ENCODE measurements around the gene CCT6A.
A peak's percentile ranks its signal among the peaks of the same experiment; 100 is the strongest.
"Not testable (repeated sequence)": the region's sequence is repeated elsewhere in the genome, so short reads cannot be mapped to it uniquely, and the experiment has no call there.

Gene CCT6A

GRCh38 chr7:56053379-56053778 is 1.8 kb downstream of the CCT6A start:
- no peaks in the 10 kb centered on the region for H3K27me3 ChIP-seq (ENCODE audit: control insufficient read depth, insufficient read depth, low read length)
- H3K36me3 ChIP-seq (ENCODE audit: control insufficient read depth, insufficient read depth, low read length), result peaks cover 57% of the 10 kb centered on the region
- peaks cover 10% of the 10 kb centered on the region; the same call in 1 of the 2 replicates for H3K4me1 ChIP-seq (ENCODE audit: control insufficient read depth, insufficient read depth, low read length)
- peak overlapping the region; percentile 40 for H3K27ac ChIP-seq (ENCODE audit: low read depth, low read length)
- peak overlapping the region; percentile 90 for H3K4me3 ChIP-seq (ENCODE audit: low read depth, low read length)
- no peaks in the 10 kb centered on the region for H3K9me3 ChIP-seq (ENCODE audit: control insufficient read depth, insufficient read depth, low read length)
- peak overlapping the region; percentile 99 for H3K9ac ChIP-seq (ENCODE audit: low read depth, low read length)

- H3K27ac ChIP-seq (ENCODE audit: low read depth, low read length), result no peak overlapping the region
- peaks cover 10% of the 10 kb centered on the region; the same call in 1 of the 2 replicates for H3K4me1 ChIP-seq (ENCODE audit: control insufficient read depth, insufficient read depth, low read length)
- H3K4me3 ChIP-seq (ENCODE audit: low read depth, low read length), result 0 out of 2 replicates have a peak overlapping the region, but pooled peaks have one; percentile 9
- H3K27me3 ChIP-seq (ENCODE audit: control insufficient read depth, insufficient read depth, low read length), result no peaks in the 10 kb centered on the region
- no peak overlapping the region for H3K9ac ChIP-seq (ENCODE audit: low read depth, low read length)
- H3K9me3 ChIP-seq (ENCODE audit: control insufficient read depth, insufficient read depth, low read length), result no peaks in the 10 kb centered on the region
- peaks cover 63% of the 10 kb centered on the region for H3K36me3 ChIP-seq (ENCODE audit: control insufficient read depth, insufficient read depth, low read length)
Measured at GRCh38 chr7:56053993-56054392, 2.4 kb downstream of the CCT6A start.

- H3K36me3 ChIP-seq (ENCODE audit: control insufficient read depth, insufficient read depth, low read length), result peaks cover 65% of the 10 kb centered on the region
Measured at GRCh38 chr7:56062382-56062781, 10.8 kb downstream of the CCT6A start.

GRCh38 chr7:56063500-56063881 is 11.9 kb downstream of the CCT6A start:
- H3K27ac ChIP-seq (ENCODE audit: low read depth, low read length), result peak overlapping the region; percentile 93
- H3K9ac ChIP-seq (ENCODE audit: low read depth, low read length), result 0 out of 2 replicates have a peak overlapping the region, but pooled peaks have one; percentile 4
- peaks cover 6% of the 10 kb centered on the region for H3K4me1 ChIP-seq (ENCODE audit: control insufficient read depth, insufficient read depth, low read length)
- H3K9me3 ChIP-seq (ENCODE audit: control insufficient read depth, insufficient read depth, low read length), result no peaks in the 10 kb centered on the region
- H3K27me3 ChIP-seq (ENCODE audit: control insufficient read depth, insufficient read depth, low read length), result no peaks in the 10 kb centered on the region
- peak overlapping the region; percentile 67 for H3K4me3 ChIP-seq (ENCODE audit: low read depth, low read length)
- peaks cover 57% of the 10 kb centered on the region for H3K36me3 ChIP-seq (ENCODE audit: control insufficient read depth, insufficient read depth, low read length)

More at GRCh38 chr7:56062382-56062781, 10.8 kb downstream of the CCT6A start:
- peaks cover 6% of the 10 kb centered on the region for H3K4me1 ChIP-seq (ENCODE audit: control insufficient read depth, insufficient read depth, low read length)
- H3K27ac ChIP-seq (ENCODE audit: low read depth, low read length), result peak overlapping the region; percentile 93
- no peak overlapping the region for H3K4me3 ChIP-seq (ENCODE audit: low read depth, low read length)
- no peak overlapping the region for H3K9ac ChIP-seq (ENCODE audit: low read depth, low read length)
- H3K9me3 ChIP-seq (ENCODE audit: control insufficient read depth, insufficient read depth, low read length), result no peaks in the 10 kb centered on the region
- H3K27me3 ChIP-seq (ENCODE audit: control insufficient read depth, insufficient read depth, low read length), result no peaks in the 10 kb centered on the region

- peaks cover 6% of the 10 kb centered on the region for H3K4me1 ChIP-seq (ENCODE audit: control insufficient read depth, insufficient read depth, low read length)
- H3K27me3 ChIP-seq (ENCODE audit: control insufficient read depth, insufficient read depth, low read length), result no peaks in the 10 kb centered on the region
- H3K9ac ChIP-seq (ENCODE audit: low read depth, low read length), result peak within 1 kb of the TSS; percentile 79
- H3K36me3 ChIP-seq (ENCODE audit: control insufficient read depth, insufficient read depth, low read length), result peaks cover 57% of the 10 kb centered on the region
- no peaks in the 10 kb centered on the region for H3K9me3 ChIP-seq (ENCODE audit: control insufficient read depth, insufficient read depth, low read length)
- peak within 1 kb of the TSS; percentile 93 for H3K27ac ChIP-seq (ENCODE audit: low read depth, low read length)
- H3K4me3 ChIP-seq (ENCODE audit: low read depth, low read length), result peak within 1 kb of the TSS; percentile 67
Measured at GRCh38 chr7:56063882-56064625, 12.5 kb downstream of the CCT6A start, which contains the start of gene SUMF2. Gene SUMF2, plus strand, starts transcription at chr7:56064286. Its CDS starts 26 bp downstream, at chr7:56064312.

- peaks cover 55% of the 10 kb centered on the region for H3K36me3 ChIP-seq (ENCODE audit: control insufficient read depth, insufficient read depth, low read length)
- H3K4me3 ChIP-seq (ENCODE audit: low read depth, low read length), result not testable (repeated sequence)
Measured at GRCh38 chr7:56066376-56066775, 14.8 kb downstream of the CCT6A start.

GRCh38 chr7:56074371-56074791 is 22.8 kb downstream of the CCT6A start:
- Histone ChIP-seq H3K27ac (ENCODE audit: low read depth, low read length) (peak overlapping the region; percentile 52), H3K27me3 (ENCODE audit: control insufficient read depth, insufficient read depth, low read length) (no peaks in the 10 kb centered on the region), H3K36me3 (ENCODE audit: control insufficient read depth, insufficient read depth, low read length) (peaks cover 50% of the 10 kb centered on the region), H3K4me1 (ENCODE audit: control insufficient read depth, insufficient read depth, low read length) (0 out of 2 replicates have a peak, but pooled peaks cover 3% of the 10 kb centered on the region), H3K4me3 (ENCODE audit: low read depth, low read length) (no peak overlapping the region), H3K9me3 (ENCODE audit: control insufficient read depth, insufficient read depth, low read length) (no peaks in the 10 kb centered on the region), H3K9ac (ENCODE audit: low read depth, low read length) (no peak overlapping the region)

More at GRCh38 chr7:56066376-56066775, 14.8 kb downstream of the CCT6A start:
- H3K4me1 ChIP-seq (ENCODE audit: control insufficient read depth, insufficient read depth, low read length); H3K27ac ChIP-seq (ENCODE audit: low read depth, low read length); H3K9me3 ChIP-seq (ENCODE audit: control insufficient read depth, insufficient read depth, low read length); H3K9ac ChIP-seq (ENCODE audit: low read depth, low read length); H3K27me3 ChIP-seq (ENCODE audit: control insufficient read depth, insufficient read depth, low read length): not testable (repeated sequence)

- Histone ChIP-seq H3K9me3 (ENCODE audit: control insufficient read depth, insufficient read depth, low read length) (no peaks in the 10 kb centered on the region), H3K27ac (ENCODE audit: low read depth, low read length) (no peak overlapping the region), H3K27me3 (ENCODE audit: control insufficient read depth, insufficient read depth, low read length) (no peaks in the 10 kb centered on the region), H3K4me1 (ENCODE audit: control insufficient read depth, insufficient read depth, low read length) (0 out of 2 replicates have a peak, but pooled peaks cover 3% of the 10 kb centered on the region), H3K9ac (ENCODE audit: low read depth, low read length) (no peak overlapping the region), H3K4me3 (ENCODE audit: low read depth, low read length) (no peak overlapping the region), H3K36me3 (ENCODE audit: control insufficient read depth, insufficient read depth, low read length) (peaks cover 34% of the 10 kb centered on the region)
Measured at GRCh38 chr7:56077681-56078080, 26.1 kb downstream of the CCT6A start.

GRCh38 chr7:56078196-56078595 is 26.6 kb downstream of the CCT6A start:
- Histone ChIP-seq H3K27ac (ENCODE audit: low read depth, low read length) (no peak overlapping the region), H3K4me1 (ENCODE audit: control insufficient read depth, insufficient read depth, low read length) (0 out of 2 replicates have a peak, but pooled peaks cover 3% of the 10 kb centered on the region), H3K9me3 (ENCODE audit: control insufficient read depth, insufficient read depth, low read length) (no peaks in the 10 kb centered on the region), H3K9ac (ENCODE audit: low read depth, low read length) (no peak overlapping the region), H3K4me3 (ENCODE audit: low read depth, low read length) (no peak overlapping the region), H3K36me3 (ENCODE audit: control insufficient read depth, insufficient read depth, low read length) (peaks cover 29% of the 10 kb centered on the region), H3K27me3 (ENCODE audit: control insufficient read depth, insufficient read depth, low read length) (no peaks in the 10 kb centered on the region)

- no peaks in the 10 kb centered on the region for H3K4me1 ChIP-seq (ENCODE audit: control insufficient read depth, insufficient read depth, low read length)
Measured at GRCh38 chr7:56079450-56080185, 28.1 kb downstream of the CCT6A start.

More at GRCh38 chr7:56079450-56080185, 28.1 kb downstream of the CCT6A start:
- Histone ChIP-seq H3K9ac (ENCODE audit: low read depth, low read length) (no peak overlapping the region), H3K36me3 (ENCODE audit: control insufficient read depth, insufficient read depth, low read length) (peaks cover 29% of the 10 kb centered on the region), H3K4me3 (ENCODE audit: low read depth, low read length) (no peak overlapping the region), H3K27me3 (ENCODE audit: control insufficient read depth, insufficient read depth, low read length) (no peaks in the 10 kb centered on the region), H3K27ac (ENCODE audit: low read depth, low read length) (no peak overlapping the region), H3K9me3 (ENCODE audit: control insufficient read depth, insufficient read depth, low read length) (no peaks in the 10 kb centered on the region)
